NCI-H82 treated with DMSO at 0.1 percent for 48 hours (cell line): ENCODE data around the gene LCN6.

Experiments
- DNase-seq: peaks from one replicate; lab custom pipeline; 2025; ENCODE audit not compliant: unreplicated experiment; lab: John Stamatoyannopoulos, UW

LCN6 gene

GRCh38 chr9:136745389-136746154 is 2.8 kb downstream of the LCN6 start:
- DNase-seq = no peak

GRCh38 chr9:136744773-136745172 is 3.6 kb downstream of the LCN6 start:
- no peak for DNase-seq

- DNase-seq = no peak
Measured at GRCh38 chr9:136743639-136744211, 4.6 kb downstream of the LCN6 start.

- peak; percentile 11 for DNase-seq
Measured at GRCh38 chr9:136742591-136743391, 5.5 kb downstream of the LCN6 start, which contains the start of gene LCN10. Gene LCN10 (minus strand): TSS chr9:136742940. CDS start chr9:136742903, 37 bp downstream.

GRCh38 chr9:136741883-136742571 is 6.3 kb downstream of the LCN6 start:
- no peak for DNase-seq

GRCh38 chr9:136740971-136741882 is 7.1 kb downstream of the LCN6 start:
- DNase-seq = no peak

- no peak for DNase-seq
Measured at GRCh38 chr9:136740491-136740890, 7.8 kb downstream of the LCN6 start.

- no peak for DNase-seq
Measured at GRCh38 chr9:136740069-136740468, 8.3 kb downstream of the LCN6 start.

GRCh38 chr9:136739509-136739908 is 8.8 kb downstream of the LCN6 start:
- no peak for DNase-seq

- no peak for DNase-seq
Measured at GRCh38 chr9:136738960-136739359, 9.4 kb downstream of the LCN6 start.

GRCh38 chr9:136735812-136736480 is 12.4 kb downstream of the LCN6 start:
- DNase-seq = no peak

- no peak for DNase-seq
Measured at GRCh38 chr9:136734837-136735496, 13.4 kb downstream of the LCN6 start.

GRCh38 chr9:136733611-136734010 is 14.7 kb downstream of the LCN6 start:
- no peak for DNase-seq

GRCh38 chr9:136732444-136733178 is 15.7 kb downstream of the LCN6 start:
- DNase-seq = no peak

GRCh38 chr9:136729926-136730325 is 18.4 kb downstream of the LCN6 start:
- DNase-seq = no peak

- DNase-seq = no peak
Measured at GRCh38 chr9:136729144-136729543, 19.2 kb downstream of the LCN6 start.

GRCh38 chr9:136728548-136729123 is 19.7 kb downstream of the LCN6 start:
- no peak for DNase-seq

- DNase-seq = peak; percentile 55
Measured at GRCh38 chr9:136728080-136728547, 20.2 kb downstream of the LCN6 start.
